BLaER1 (cell line): Measurements from ENCODE around the gene GNMT.

Source experiments
- H3K27ac ChIP-seq: shearing (Covaris generic); formaldehyde crosslinking; 2 replicates; pipeline ENCODE4 v1.8.1; 2022
- H3K27me3 ChIP-seq: shearing (Covaris generic); formaldehyde crosslinking; 2 replicates; pipeline ENCODE4 v1.8.1; 2022
- H3K36me3 ChIP-seq: shearing (Covaris generic); formaldehyde crosslinking; 2 replicates; pipeline ENCODE4 v1.8.1; 2022
- H3K4me1 ChIP-seq: shearing (Covaris generic); formaldehyde crosslinking; 2 replicates; pipeline ENCODE4 v1.8.1; 2022
- H3K4me2 ChIP-seq: shearing (Covaris generic); formaldehyde crosslinking; 2 replicates; pipeline ENCODE4 v1.8.1; 2022
- H3K4me3 ChIP-seq: shearing (Covaris generic); formaldehyde crosslinking; 2 replicates; pipeline ENCODE4 v1.8.1; 2022
- H3K9ac ChIP-seq: shearing (Covaris generic); formaldehyde crosslinking; 2 replicates; pipeline ENCODE4 v1.8.1; 2022
- H3K9me3 ChIP-seq: shearing (Covaris generic); formaldehyde crosslinking; 2 replicates; pipeline ENCODE4 v1.8.1; 2022
- H4K20me1 ChIP-seq: shearing (Covaris generic); formaldehyde crosslinking; 2 replicates; pipeline ENCODE4 v1.8.1; 2022
- Cebpa-rat ChIP-seq: shearing (Covaris generic); IDR thresholded peaks from 2 replicates; pipeline ENCODE4 v1.8.1; 2022

The GNMT gene

GRCh38 chr6:42929821-42930360 is 30.7 kb upstream of the GNMT start:
- Histone ChIP-seq H3K4me2 (peak overlapping the region; percentile 84), H3K9me3 (no peaks in the 10 kb centered on the region), H4K20me1 (peaks cover 41% of the 10 kb centered on the region), H3K36me3 (peaks cover 32% of the 10 kb centered on the region), H3K4me3 (peak overlapping the region; percentile 81), H3K27ac (peak overlapping the region; percentile 98), H3K4me1 (peaks cover 77% of the 10 kb centered on the region), H3K27me3 (no peaks in the 10 kb centered on the region), H3K9ac (peak overlapping the region; percentile 88)
- TF ChIP-seq Cebpa-rat: no peak

- peak overlapping the region; percentile 98 for H3K27ac ChIP-seq
- H3K9ac ChIP-seq: peak overlapping the region; percentile 88
- H3K4me1 ChIP-seq: peaks cover 77% of the 10 kb centered on the region
- peaks cover 57% of the 10 kb centered on the region for H3K36me3 ChIP-seq
- peak overlapping the region; percentile 84 for H3K4me2 ChIP-seq
- H3K4me3 ChIP-seq: peak overlapping the region; percentile 81
- no peaks in the 10 kb centered on the region for H3K27me3 ChIP-seq
- no peak for TF ChIP-seq Cebpa-rat
- H3K9me3 ChIP-seq: no peaks in the 10 kb centered on the region
- H4K20me1 ChIP-seq: peaks cover 66% of the 10 kb centered on the region
These were observed 28.1 kb upstream of the GNMT start for GRCh38 chr6:42932412-42932811.

GRCh38 chr6:42933205-42933604 is 27.3 kb upstream of the GNMT start:
- no peak for TF ChIP-seq Cebpa-rat
- Histone ChIP-seq H3K9ac (peak overlapping the region; percentile 88; the same call in 1 of the 2 replicates), H3K27ac (peak overlapping the region; percentile 98; the same call in 1 of the 2 replicates), H3K27me3 (no peaks in the 10 kb centered on the region), H3K36me3 (peaks cover 65% of the 10 kb centered on the region), H3K4me3 (peak overlapping the region; percentile 81), H4K20me1 (peaks cover 74% of the 10 kb centered on the region), H3K9me3 (no peaks in the 10 kb centered on the region), H3K4me2 (peak overlapping the region; percentile 84), H3K4me1 (peaks cover 79% of the 10 kb centered on the region)

GRCh38 chr6:42935322-42935721 is 25.2 kb upstream of the GNMT start:
- Histone ChIP-seq H3K9me3 (no peaks in the 10 kb centered on the region), H3K27ac (peak overlapping the region; percentile 19; the same call in 1 of the 2 replicates), H3K4me3 (no peak overlapping the region), H3K4me2 (peak overlapping the region; percentile 43), H3K9ac (no peak overlapping the region), H3K4me1 (peaks cover 89% of the 10 kb centered on the region), H4K20me1 (peaks cover 95% of the 10 kb centered on the region), H3K27me3 (no peaks in the 10 kb centered on the region), H3K36me3 (peaks cover 86% of the 10 kb centered on the region)
- TF ChIP-seq Cebpa-rat: no peak

- Histone ChIP-seq H3K4me2 (peak overlapping the region; percentile 65; the same call in 1 of the 2 replicates), H3K9ac (no peak overlapping the region), H3K27me3 (no peaks in the 10 kb centered on the region), H3K4me1 (peaks cover 86% of the 10 kb centered on the region), H3K27ac (no peak overlapping the region), H3K9me3 (no peaks in the 10 kb centered on the region), H3K4me3 (no peak overlapping the region), H4K20me1 (peaks cover 96% of the 10 kb centered on the region), H3K36me3 (peaks cover 97% of the 10 kb centered on the region)
- TF ChIP-seq Cebpa-rat: no peak
These were observed 24.2 kb upstream of the GNMT start for GRCh38 chr6:42936398-42936797.

- H4K20me1 ChIP-seq: peaks cover 83% of the 10 kb centered on the region
- peak overlapping the region; percentile 27 for H3K9ac ChIP-seq
- H3K36me3 ChIP-seq: peaks cover 99% of the 10 kb centered on the region
- H3K4me2 ChIP-seq: peak overlapping the region; percentile 65
- no peaks in the 10 kb centered on the region for H3K9me3 ChIP-seq
- H3K4me1 ChIP-seq: peaks cover 72% of the 10 kb centered on the region
- TF ChIP-seq Cebpa-rat: no peak
- no peaks in the 10 kb centered on the region for H3K27me3 ChIP-seq
- peak overlapping the region; percentile 65 for H3K27ac ChIP-seq
- no peak overlapping the region for H3K4me3 ChIP-seq
These were observed 22.8 kb upstream of the GNMT start for GRCh38 chr6:42937548-42938427.

GRCh38 chr6:42938428-42938796 is 22.1 kb upstream of the GNMT start:
- H3K4me1 ChIP-seq: peaks cover 66% of the 10 kb centered on the region
- H3K27me3 ChIP-seq: no peaks in the 10 kb centered on the region
- H3K9me3 ChIP-seq: no peaks in the 10 kb centered on the region
- no peak for TF ChIP-seq Cebpa-rat
- H3K36me3 ChIP-seq: peaks cover 99% of the 10 kb centered on the region
- peak overlapping the region; percentile 65 for H3K4me2 ChIP-seq
- H3K27ac ChIP-seq: peak overlapping the region; percentile 65
- peaks cover 80% of the 10 kb centered on the region for H4K20me1 ChIP-seq
- H3K9ac ChIP-seq: peak overlapping the region; percentile 27
- H3K4me3 ChIP-seq: no peak overlapping the region

- H3K9ac ChIP-seq: peak overlapping the region; percentile 27
- peak overlapping the region; percentile 65 for H3K27ac ChIP-seq
- H3K4me2 ChIP-seq: peak overlapping the region; percentile 65
- peaks cover 58% of the 10 kb centered on the region for H3K4me1 ChIP-seq
- peaks cover 100% of the 10 kb centered on the region for H3K36me3 ChIP-seq
- no peak for TF ChIP-seq Cebpa-rat
- H3K27me3 ChIP-seq: no peaks in the 10 kb centered on the region
- peaks cover 72% of the 10 kb centered on the region for H4K20me1 ChIP-seq
- H3K9me3 ChIP-seq: no peaks in the 10 kb centered on the region
- no peak overlapping the region for H3K4me3 ChIP-seq
These were observed 21.4 kb upstream of the GNMT start for GRCh38 chr6:42938987-42939809.

GRCh38 chr6:42939810-42940167 is 20.8 kb upstream of the GNMT start:
- Histone ChIP-seq H3K9ac (no peak overlapping the region), H3K27me3 (no peaks in the 10 kb centered on the region), H4K20me1 (peaks cover 66% of the 10 kb centered on the region), H3K4me1 (peaks cover 52% of the 10 kb centered on the region), H3K4me3 (no peak overlapping the region), H3K9me3 (no peaks in the 10 kb centered on the region), H3K4me2 (no peak overlapping the region), H3K27ac (0 out of 2 replicates have a peak overlapping the region, but pooled peaks have one; percentile 65), H3K36me3 (peaks cover 100% of the 10 kb centered on the region)
- no peak for TF ChIP-seq Cebpa-rat
